MM.1S (cell line): Measurements from ENCODE around the gene BYSL.

Experiments used
- EZH2phosphoT487 ChIP-seq: fragments of 300-600 bp; sonication (generic); IDR thresholded peaks from 2 replicates; pipeline ENCODE4 v1.6.1; 2018; ENCODE audit warnings: antibody characterized with exemption, low read length
- TF ChIP-seq, protein P1 (sequence below): fragments of 300-600 bp; sonication (generic); IDR thresholded peaks from 2 replicates; pipeline ENCODE4 v1.5.1; 2016; ENCODE audit warnings: antibody characterized with exemption, low read length, mixed read lengths

DNA sequence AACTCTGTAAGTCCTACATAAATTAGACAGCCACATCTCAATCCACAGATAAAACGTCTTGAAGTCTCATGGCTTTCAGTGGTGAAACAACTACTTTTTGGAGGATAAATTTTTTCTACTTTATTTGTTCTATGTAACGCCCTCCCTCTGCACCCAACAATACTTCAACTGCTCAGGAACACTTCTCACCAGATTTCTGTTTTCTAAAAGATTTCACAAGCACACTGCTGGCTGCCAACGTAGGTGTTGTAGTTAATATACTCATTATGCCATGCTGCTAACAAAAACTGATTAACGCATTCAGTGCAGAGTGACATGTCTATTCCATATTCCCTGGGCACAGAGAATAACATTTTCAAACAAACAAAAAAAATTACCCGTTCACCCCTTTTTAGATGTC is 36.3 kb upstream of the BYSL start:
- no peak for TF ChIP-seq EZH2phosphoT487
- TF ChIP-seq, protein P1, sequence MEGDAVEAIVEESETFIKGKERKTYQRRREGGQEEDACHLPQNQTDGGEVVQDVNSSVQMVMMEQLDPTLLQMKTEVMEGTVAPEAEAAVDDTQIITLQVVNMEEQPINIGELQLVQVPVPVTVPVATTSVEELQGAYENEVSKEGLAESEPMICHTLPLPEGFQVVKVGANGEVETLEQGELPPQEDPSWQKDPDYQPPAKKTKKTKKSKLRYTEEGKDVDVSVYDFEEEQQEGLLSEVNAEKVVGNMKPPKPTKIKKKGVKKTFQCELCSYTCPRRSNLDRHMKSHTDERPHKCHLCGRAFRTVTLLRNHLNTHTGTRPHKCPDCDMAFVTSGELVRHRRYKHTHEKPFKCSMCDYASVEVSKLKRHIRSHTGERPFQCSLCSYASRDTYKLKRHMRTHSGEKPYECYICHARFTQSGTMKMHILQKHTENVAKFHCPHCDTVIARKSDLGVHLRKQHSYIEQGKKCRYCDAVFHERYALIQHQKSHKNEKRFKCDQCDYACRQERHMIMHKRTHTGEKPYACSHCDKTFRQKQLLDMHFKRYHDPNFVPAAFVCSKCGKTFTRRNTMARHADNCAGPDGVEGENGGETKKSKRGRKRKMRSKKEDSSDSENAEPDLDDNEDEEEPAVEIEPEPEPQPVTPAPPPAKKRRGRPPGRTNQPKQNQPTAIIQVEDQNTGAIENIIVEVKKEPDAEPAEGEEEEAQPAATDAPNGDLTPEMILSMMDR = no peak
